ENCODE data around the gene ZFP92. TPM values are rescaled to one million over a fixed set of nuclear protein-coding genes. Genes with fewer than 3 reads are reported as not detected.

ZFP92 gene
- polyA plus RNA-seq, 1 donor from 2014 or later, result not detected

DNA sequence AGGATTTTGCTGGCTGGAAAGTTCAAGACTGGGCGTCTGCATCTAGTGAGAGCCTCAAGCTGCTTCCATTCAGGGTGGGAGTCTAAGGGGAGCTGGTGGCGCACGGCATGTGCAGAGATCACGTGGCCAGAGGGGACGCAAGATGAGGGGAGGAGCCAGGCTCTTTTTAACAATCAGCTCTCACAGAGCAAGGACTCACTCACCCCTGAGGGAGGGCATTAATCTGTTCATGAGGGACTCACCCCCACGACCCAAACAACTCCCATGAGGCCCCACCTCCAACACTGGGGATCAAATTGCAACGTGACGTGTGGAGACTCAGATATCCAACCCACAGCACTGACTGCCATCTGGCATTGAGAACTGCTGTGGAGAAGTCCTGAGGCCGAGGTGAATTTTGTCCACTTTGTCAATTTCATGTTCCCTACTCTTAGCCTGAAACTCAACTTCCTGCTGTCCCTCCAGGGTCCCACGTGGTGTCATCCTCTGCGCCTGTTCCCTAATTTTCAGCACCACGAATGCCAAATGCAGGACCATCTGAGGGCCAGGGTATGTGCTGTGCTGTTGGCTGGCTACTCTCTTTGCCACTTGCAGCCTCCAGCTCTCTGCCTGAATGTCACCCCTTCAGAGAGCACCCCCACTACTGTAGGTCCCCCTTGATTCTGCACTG is 5.6 kb downstream of the ZFP92 start:
- H3K9me2 ChIP-seq (ENCODE audit: insufficient read depth, low read length), result no peaks in the 10 kb centered on the region
- H3K9me3 ChIP-seq (ENCODE audit: low read length), result no peaks in the 10 kb centered on the region
- no peaks in the 10 kb centered on the region for H4K20me1 ChIP-seq (ENCODE audit: insufficient read depth)
- H3K36me3 ChIP-seq (ENCODE audit: insufficient read depth, low read length), result no peaks in the 10 kb centered on the region
- no peak overlapping the region for H3K4me3 ChIP-seq (ENCODE audit: low read length)
- no peak overlapping the region for H3K9ac ChIP-seq (ENCODE audit: low read length)
- no peak overlapping the region for H2AFZ ChIP-seq (ENCODE audit: low read depth, low read length)
- no peaks in the 10 kb centered on the region for H3F3A ChIP-seq (ENCODE audit: insufficient read depth, low read length, poor library complexity, severe bottlenecking)
- H3K27ac ChIP-seq (ENCODE audit: low read length), result no peak overlapping the region
- H3K79me2 ChIP-seq (replicated peaks; ENCODE audit: insufficient read depth, low read length), result no peaks in the 10 kb centered on the region
- H3K4me2 ChIP-seq (ENCODE audit: low read length), result no peak overlapping the region
- no peak for TF ChIP-seq EZH2 (IDR thresholded peaks at IDR 0.05; ENCODE audit: borderline replicate concordance, insufficient read depth, low read length, poor library complexity, severe bottlenecking)
- no peak for TF ChIP-seq RAD21 (conservative IDR thresholded peaks at IDR 0.05)
- TF ChIP-seq, protein P1, sequence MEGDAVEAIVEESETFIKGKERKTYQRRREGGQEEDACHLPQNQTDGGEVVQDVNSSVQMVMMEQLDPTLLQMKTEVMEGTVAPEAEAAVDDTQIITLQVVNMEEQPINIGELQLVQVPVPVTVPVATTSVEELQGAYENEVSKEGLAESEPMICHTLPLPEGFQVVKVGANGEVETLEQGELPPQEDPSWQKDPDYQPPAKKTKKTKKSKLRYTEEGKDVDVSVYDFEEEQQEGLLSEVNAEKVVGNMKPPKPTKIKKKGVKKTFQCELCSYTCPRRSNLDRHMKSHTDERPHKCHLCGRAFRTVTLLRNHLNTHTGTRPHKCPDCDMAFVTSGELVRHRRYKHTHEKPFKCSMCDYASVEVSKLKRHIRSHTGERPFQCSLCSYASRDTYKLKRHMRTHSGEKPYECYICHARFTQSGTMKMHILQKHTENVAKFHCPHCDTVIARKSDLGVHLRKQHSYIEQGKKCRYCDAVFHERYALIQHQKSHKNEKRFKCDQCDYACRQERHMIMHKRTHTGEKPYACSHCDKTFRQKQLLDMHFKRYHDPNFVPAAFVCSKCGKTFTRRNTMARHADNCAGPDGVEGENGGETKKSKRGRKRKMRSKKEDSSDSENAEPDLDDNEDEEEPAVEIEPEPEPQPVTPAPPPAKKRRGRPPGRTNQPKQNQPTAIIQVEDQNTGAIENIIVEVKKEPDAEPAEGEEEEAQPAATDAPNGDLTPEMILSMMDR (IDR thresholded peaks at IDR 0.05; ENCODE audit: poor library complexity, severe bottlenecking), result no peak
- no peak for TF ChIP-seq REST (IDR thresholded peaks at IDR 0.05; ENCODE audit: borderline replicate concordance)
- TF ChIP-seq SMC3 (conservative IDR thresholded peaks at IDR 0.05; ENCODE audit: poor library complexity), result no peak
- no peak for TF ChIP-seq EP300 (conservative IDR thresholded peaks at IDR 0.05; ENCODE audit: poor library complexity, severe bottlenecking)
- TF ChIP-seq TAF1 (IDR thresholded peaks at IDR 0.05; ENCODE audit: low read depth), result no peak
- TF ChIP-seq POLR2AphosphoS5 (IDR thresholded peaks at IDR 0.05), result no peak
- no peak for TF ChIP-seq MXI1 (conservative IDR thresholded peaks at IDR 0.05; ENCODE audit: poor library complexity, severe bottlenecking)
- H3K27me3 ChIP-seq (ENCODE audit: insufficient read depth, low read depth, low read length), result no peaks in the 10 kb centered on the region

DNA sequence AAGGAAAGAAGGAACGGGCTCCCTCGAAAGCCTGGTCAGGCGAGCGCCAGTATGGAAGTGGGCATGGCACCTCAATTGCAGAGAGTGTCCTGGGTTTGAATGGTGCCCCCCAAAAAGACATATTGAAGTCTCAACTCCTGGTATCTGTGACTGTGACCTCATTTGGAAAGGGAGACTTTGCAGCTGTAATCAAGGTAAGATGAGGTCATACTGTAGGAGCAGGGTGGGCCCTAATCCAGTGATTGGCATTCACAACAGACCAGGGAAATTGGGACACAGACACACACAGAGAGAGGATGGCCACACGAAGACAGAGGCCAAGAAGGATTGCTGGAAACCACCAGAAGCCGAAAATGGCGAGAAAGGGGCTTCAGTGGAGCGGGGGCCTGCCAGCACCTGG is 6.4 kb downstream of the ZFP92 start:
- Histone ChIP-seq H3K9me2 (ENCODE audit: insufficient read depth, low read length) (no peaks in the 10 kb centered on the region), H3K9ac (ENCODE audit: low read length) (no peak overlapping the region), H3K4me2 (ENCODE audit: low read length) (no peak overlapping the region), H2AFZ (ENCODE audit: low read depth, low read length) (no peak overlapping the region), H4K20me1 (ENCODE audit: insufficient read depth) (no peaks in the 10 kb centered on the region), H3F3A (ENCODE audit: insufficient read depth, low read length, poor library complexity, severe bottlenecking) (no peaks in the 10 kb centered on the region), H3K79me2 (replicated peaks; ENCODE audit: insufficient read depth, low read length) (no peaks in the 10 kb centered on the region), H3K36me3 (ENCODE audit: insufficient read depth, low read length) (no peaks in the 10 kb centered on the region), H3K27ac (ENCODE audit: low read length) (no peak overlapping the region), H3K9me3 (ENCODE audit: low read length) (no peaks in the 10 kb centered on the region), H3K27me3 (ENCODE audit: insufficient read depth, low read depth, low read length) (no peaks in the 10 kb centered on the region), H3K4me3 (ENCODE audit: low read length) (no peak overlapping the region)
- TF ChIP-seq SMC3 (conservative IDR thresholded peaks at IDR 0.05; ENCODE audit: poor library complexity) (no peak), POLR2AphosphoS5 (IDR thresholded peaks at IDR 0.05) (no peak), MXI1 (conservative IDR thresholded peaks at IDR 0.05; ENCODE audit: poor library complexity, severe bottlenecking) (no peak), EZH2 (IDR thresholded peaks at IDR 0.05; ENCODE audit: borderline replicate concordance, insufficient read depth, low read length, poor library complexity, severe bottlenecking) (no peak), REST (IDR thresholded peaks at IDR 0.05; ENCODE audit: borderline replicate concordance) (no peak), TAF1 (IDR thresholded peaks at IDR 0.05; ENCODE audit: low read depth) (no peak), EP300 (conservative IDR thresholded peaks at IDR 0.05; ENCODE audit: poor library complexity, severe bottlenecking) (no peak), RAD21 (conservative IDR thresholded peaks at IDR 0.05) (no peak)
- TF ChIP-seq, protein P1 (IDR thresholded peaks at IDR 0.05; ENCODE audit: poor library complexity, severe bottlenecking), result no peak

All from neural cell (in vitro differentiated cells).